Stimulated activated naive CD4-positive, alpha-beta T cell (primary cell): Measurements from ENCODE around the gene RANBP9.

Source experiments
- DNase-seq, 6 experiments: peaks; one replicate each; lab custom pipeline; 2025; lab: John Stamatoyannopoulos, UW

Gene RANBP9

GRCh38 chr6:13653296-13653695, 58.3 kb downstream of the RANBP9 start:
- no peak for DNase-seq

GRCh38 chr6:13649393-13649792, 62.2 kb downstream of the RANBP9 start:
- DNase-seq, result no peak

- no peak for DNase-seq
These were observed 62.8 kb downstream of the RANBP9 start for GRCh38 chr6:13648850-13649249.

GRCh38 chr6:13643125-13643524, 68.5 kb downstream of the RANBP9 start:
- DNase-seq, result no peak

- DNase-seq, result no peak
These were observed 70.3 kb downstream of the RANBP9 start for GRCh38 chr6:13641315-13641714.

GRCh38 chr6:13638626-13639025, 73.0 kb downstream of the RANBP9 start:
- DNase-seq, result no peak

GRCh38 chr6:13638014-13638413, 73.6 kb downstream of the RANBP9 start:
- no peak for DNase-seq

- DNase-seq, result peak in 1 of 6 experiments; percentile 3
These were observed 75.5 kb downstream of the RANBP9 start for GRCh38 chr6:13635948-13636658.

GRCh38 chr6:13633343-13633742, 78.3 kb downstream of the RANBP9 start:
- no peak for DNase-seq

- DNase-seq, result no peak
These were observed 81.1 kb downstream of the RANBP9 start for GRCh38 chr6:13630499-13630898.

GRCh38 chr6:13629459-13630116, 82.0 kb downstream of the RANBP9 start:
- DNase-seq, result no peak

GRCh38 chr6:13624871-13625288, 86.8 kb downstream of the RANBP9 start:
- peak in 3 of 6 experiments; percentile 2 to 36 (median 36) for DNase-seq

GRCh38 chr6:13617066-13617465, 94.6 kb downstream of the RANBP9 start:
- no peak for DNase-seq

GRCh38 chr6:13615792-13616120, 95.9 kb downstream of the RANBP9 start:
- DNase-seq, result peak in 3 of 6 experiments; percentile 11 to 41 (median 38)

- DNase-seq, result peak; percentile 96 to 98 (median 97)
These were observed 96.5 kb downstream of the RANBP9 start, which contains the start of gene NOL7 for GRCh38 chr6:13614926-13615791. Gene NOL7, plus strand, starts transcription at chr6:13615335. Its CDS starts 24 bp downstream, at chr6:13615359.

- peak in 2 of 6 experiments; percentile 38 to 49 for DNase-seq
These were observed 97.3 kb downstream of the RANBP9 start for GRCh38 chr6:13614126-13614925.

- DNase-seq, result no peak
These were observed 98.5 kb downstream of the RANBP9 start for GRCh38 chr6:13613029-13613594.

GRCh38 chr6:13611715-13612114, 99.9 kb downstream of the RANBP9 start:
- DNase-seq, result no peak

- DNase-seq, result no peak
These were observed 106.0 kb downstream of the RANBP9 start for GRCh38 chr6:13605634-13606033.

- DNase-seq, result no peak
These were observed 106.9 kb downstream of the RANBP9 start for GRCh38 chr6:13604546-13605416.
